Ecto neural progenitor cell (in vitro differentiated cells): ENCODE results near the gene ADCK1.
"Not testable (repeated sequence)": the region's sequence is repeated elsewhere in the genome, so short reads cannot be mapped to it uniquely, and the experiment has no call there.

Experiments used
- DNase-seq: peaks from one replicate; pipeline ENCODE4 v3.0.0-alpha.2; 2018; ENCODE audit warnings: low spot score

Gene ADCK1

DNA sequence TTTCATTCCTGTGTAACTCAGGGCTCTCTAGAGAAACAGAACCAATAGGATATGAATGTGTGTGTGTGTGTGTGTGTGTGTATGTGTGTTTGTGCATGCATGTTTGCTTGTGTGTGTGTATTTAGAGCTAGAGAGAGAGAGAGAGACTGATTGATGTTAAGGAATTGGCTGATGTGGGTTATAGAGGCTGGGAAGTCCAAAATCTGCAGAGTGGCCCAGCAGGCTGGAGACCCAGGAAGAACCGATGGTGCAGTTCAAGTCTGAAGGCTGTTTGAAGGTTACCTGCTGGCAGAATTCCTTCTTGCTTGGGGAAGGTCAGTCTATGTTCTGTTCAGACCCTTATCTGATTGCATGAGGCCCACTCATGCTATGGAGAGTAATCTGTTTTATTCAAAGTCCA, 64.7 kb downstream of the ADCK1 start:
- DNase-seq = no peak

DNA sequence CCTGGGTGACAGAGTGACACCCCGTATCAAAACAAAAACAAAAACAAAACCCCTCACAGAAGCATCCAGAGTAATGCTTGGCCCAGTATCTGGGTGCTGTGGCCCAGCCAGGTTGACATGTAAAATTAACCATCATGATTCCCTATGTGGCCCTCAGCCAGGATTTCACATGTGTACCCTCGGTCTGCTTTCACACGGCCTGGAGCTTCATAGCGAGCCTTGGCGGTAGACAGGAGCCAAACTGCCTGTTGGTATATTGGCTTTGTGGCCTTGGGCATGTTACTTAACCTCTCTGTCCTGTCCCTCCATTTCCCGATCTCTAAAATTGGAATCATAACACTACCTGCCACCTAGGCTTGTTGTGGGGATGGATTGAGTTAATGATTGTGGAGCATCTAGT, 65.5 kb downstream of the ADCK1 start:
- DNase-seq = no peak

DNA sequence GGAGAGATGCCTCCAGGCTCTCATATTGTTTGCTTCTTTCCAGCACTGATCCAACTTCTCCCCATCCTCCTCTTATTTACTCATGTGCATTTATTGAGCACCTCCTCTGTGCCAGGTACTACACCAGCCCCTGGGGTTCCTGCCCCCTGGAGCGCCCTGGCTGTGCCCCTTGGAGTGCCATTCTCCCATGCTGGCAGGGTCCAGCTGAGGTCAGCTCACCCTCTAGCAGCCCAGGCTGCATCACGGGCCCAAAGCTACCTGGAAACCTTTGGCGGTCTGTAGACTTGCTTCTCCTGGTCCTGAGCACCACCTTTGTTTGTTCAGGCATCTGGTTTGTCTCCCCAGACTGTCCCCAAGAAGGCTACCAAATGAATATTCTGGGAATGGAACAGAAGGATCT, 67.0 kb downstream of the ADCK1 start:
- DNase-seq = no peak

DNA sequence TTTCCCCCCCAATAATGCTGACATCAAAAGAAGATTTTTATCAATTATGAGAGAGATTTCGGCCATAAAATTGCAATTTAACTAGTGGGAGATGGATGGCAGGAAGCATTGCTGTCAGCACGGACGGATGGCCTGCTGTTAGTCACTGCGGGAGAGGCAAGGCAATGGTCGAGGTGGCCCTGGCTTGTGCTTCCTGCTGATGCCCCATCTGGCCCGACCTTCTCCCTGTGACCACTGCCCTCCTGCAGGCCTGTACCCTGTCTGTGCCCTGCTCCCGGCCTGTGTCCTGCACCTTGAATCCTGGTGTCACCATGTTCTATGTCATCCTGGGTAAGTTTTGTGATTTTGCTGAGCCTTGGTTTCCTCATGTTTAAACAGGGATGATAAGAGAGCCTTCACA, 67.6 kb downstream of the ADCK1 start:
- DNase-seq = no peak

DNA sequence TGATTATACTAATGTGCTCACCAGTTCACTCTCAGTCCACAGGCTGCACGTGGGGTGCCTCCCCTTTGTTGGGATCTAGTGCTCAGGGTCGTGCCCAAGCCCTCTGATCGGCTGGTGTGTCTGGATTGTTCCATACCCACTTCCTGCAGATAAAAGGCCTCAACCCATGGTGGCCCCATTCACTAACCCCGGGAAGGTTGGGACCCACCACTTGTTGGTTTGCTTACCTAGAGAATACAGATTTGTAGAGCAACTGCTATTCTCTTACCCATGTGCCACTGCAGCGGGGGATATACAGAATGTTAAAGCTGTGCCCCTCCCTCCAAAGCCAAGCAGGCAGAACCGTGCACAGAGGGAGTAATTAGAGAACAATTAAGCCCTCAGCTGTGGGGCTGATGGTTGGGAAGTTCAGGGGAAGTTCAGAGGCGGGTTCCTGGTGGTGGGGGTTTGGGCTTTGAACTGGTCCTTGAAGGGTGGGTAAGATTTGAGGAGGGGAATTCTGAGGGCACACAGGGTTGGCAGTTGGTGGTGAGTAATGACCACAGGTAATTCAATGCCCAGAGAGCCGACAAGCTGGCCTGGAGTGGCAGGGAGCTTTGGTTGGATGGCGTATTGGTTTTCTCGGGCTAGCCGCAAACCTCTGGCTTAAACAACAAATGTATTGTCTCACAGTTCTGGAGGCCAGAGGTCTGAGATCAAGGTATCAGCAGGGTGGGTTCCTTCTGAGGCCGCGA, 68.8 kb downstream of the ADCK1 start:
- DNase-seq = no peak

DNA sequence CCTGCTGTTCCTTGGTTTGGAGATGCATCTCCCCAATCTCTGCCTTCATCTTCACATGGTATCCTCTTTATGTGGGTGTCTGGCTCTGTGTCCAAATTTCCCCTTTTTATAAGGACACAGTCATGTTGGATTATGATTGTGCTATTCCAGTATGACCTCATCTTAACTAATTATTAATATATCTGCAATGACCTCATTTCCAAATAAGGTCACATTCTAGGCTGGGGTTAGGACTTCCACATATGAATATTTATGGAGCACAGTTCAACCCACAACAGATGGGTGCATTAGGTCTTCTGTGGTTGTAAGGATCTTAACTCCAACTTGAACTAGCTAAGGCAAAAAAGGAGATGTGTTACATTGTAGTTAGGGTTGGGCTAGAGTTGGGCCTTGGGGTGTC, 69.4 kb downstream of the ADCK1 start:
- DNase-seq = no peak

DNA sequence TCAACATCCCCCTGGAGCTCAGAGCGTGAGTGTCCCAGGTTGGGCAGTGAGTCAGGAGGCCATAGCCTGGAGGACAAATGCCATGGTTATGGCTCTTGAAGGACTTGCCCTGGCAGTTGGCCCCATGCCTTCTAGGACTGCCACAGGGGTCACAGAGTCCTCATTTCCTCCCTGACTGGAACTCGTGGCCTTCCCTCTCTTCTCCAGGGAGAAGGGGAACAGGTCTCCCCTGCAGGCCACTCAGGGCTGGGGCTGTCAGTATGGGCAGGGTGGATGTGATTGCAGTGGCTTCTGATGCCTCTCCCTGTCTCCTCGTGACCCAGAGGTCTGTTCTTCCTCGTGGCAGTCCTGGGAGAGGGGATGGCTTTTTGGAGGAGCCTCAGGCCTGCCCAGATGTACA, 70.7 kb downstream of the ADCK1 start:
- DNase-seq = no peak

DNA sequence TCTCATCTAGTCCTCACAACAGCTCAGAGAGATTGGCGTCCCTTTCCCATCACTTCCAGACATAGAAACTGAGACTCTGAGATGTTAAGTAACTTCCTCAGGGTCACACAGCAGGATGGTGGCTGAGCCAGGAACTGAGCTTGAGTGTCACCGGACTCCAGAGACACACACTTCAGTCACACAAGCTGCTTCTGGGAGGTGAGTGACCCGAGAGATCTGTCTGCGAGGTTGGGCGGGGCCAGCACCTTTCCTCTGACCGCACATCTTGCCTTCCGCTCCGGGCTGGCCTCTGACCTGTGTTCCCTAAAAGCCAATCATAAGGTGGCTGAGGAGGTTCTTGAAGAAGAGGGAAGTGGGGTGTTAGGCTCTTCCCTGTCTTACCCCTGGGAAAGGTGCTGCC, 72.2 kb downstream of the ADCK1 start:
- no peak for DNase-seq

DNA sequence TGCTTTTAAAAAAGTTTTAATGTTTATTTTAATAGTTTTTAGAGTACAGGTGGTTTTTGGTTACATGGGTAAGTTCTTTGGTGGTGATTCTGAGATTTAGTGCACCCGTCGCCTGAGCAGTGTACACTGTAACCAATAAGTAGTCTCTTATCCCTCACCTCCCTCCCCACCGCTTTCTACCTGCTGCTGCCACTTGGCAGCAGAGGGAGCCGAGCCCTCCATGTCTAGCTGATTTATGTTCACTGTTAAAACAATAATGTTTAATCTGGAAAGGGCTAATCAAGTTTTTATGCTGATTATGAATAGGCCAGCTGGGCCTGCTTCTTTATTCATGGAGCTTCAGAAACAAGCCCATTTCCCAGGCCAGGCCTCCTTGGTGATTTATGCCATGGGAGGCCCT, 73.1 kb downstream of the ADCK1 start:
- no peak for DNase-seq

DNA sequence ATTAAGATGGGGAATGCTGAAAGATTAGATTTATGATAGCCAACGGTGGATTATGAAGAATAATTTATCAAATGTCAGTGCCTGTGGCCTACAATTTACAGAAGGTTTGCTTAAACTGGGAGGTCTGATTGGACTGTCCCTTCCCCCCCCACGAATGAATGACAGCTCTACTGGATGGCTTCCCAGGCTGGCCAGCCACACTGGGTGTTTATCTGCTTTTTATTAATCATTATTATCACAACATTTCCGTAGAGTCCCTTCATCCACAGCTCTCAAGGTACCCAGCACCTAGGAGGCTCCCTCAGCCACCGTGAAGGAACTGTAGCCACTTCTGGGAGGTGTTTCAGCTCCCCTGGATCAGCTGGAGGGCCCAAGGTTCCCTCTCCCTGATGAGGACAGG, 78.9 kb downstream of the ADCK1 start:
- DNase-seq = no peak

DNA sequence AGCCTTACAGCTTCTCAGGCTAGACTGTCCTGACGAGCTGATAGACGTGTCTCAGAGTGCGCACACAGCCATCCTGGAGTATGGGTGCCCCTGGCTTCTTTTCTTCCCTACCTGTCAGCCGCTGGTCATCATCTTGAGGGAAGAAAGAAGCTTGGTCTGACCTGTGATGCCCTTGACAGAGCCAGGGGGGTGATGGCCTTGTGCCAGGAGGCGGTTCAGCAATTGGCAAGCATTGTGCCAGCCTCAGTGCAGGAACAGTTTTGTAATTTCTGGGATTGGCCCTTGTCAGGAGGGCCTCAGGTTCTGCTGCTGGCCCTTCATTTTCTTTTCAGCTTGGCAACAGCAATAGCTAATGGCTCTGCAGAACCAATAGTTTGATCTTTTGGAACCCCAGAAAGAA, 80.1 kb downstream of the ADCK1 start:
- no peak for DNase-seq

DNA sequence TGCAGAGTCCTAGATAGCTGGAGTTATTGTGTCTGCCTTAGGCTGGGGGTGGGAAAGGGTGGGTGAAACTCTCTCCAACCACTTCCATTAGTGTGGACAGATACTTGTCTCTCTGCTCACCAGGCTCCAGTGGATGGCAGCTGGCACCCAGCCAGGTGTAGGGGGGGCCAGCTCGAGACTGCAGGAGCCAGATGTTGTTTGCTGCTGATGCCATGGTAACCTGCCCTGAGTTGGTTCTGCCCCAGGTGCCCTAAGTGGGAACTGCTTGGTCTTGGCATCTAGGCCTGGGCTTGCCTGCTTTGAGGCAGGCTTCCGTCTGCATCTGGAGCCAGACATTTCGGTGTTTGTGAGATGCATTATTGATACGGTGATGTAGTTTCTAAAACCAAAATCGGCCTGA, 82.2 kb downstream of the ADCK1 start:
- no peak for DNase-seq

DNA sequence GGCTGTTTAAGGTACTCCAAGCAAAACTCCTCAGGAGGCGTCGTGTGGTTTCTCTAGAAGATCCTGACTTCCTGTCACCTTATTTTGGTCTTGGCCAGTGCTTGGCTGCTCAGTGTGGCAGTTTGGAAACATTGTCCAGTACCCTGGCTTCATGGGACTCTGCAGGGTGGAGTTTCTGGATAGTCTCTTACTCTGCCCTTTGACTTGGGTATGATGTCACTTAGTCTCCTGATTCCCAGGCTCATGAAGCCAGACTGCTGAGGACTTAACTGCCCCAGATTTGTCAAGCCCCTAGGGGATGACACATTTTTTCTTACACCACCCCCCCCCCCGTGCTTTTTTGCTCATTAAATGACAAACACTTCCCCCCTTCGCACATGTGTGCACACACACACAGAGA, 82.7 kb downstream of the ADCK1 start:
- DNase-seq = no peak

DNA sequence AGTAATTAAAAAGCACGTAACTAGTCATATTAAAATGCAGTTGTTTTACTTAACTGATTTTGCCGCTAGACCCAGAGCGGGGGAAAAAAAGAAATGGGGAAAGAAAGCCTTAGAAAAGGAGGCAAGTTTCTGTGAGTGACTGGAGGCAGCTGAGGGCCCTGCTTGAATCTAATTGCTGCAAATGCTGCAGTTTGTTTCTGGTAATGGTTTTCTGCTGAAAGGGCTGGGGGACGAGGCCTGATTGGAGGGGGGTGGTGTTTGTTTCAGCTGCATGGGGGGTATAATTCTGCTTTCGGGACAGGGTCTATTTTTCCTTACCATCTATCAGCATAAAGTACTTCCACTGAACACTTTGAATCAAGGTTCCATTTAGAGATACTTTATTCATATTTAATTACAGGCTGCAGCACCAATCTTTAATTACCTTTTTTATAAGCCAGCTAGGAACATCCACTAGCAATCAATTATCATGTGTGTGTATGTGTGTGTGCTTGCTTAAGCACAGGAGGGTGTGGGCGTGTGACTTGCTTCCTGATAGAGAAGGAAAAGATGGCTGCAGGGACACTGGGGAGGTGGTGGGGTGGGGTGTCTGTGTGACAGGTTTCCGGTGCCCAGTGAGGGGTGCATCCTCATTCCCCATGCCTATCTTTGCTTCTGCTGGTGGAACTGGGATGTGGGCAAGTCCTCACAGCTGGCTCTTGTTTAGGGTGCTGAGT, 83.4 kb downstream of the ADCK1 start:
- no peak for DNase-seq

DNA sequence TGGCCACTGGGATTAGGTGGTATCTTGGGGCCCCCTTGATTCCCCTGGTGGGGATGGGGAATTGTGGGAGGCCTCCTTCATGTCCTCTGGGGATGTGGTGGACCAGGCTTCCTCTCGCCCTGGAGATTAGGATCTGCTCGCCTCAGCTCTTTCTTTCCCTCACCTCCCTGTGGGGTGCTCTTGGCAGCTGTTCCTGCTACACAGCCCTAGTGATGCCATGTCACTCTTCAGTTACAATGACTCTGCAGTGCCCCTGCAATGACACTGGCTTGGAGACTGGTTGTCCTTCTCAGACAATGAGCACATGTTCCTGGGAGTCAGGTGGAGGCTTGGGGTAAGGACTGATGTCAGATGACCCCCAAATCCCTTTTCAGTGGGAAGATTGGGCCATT, 83.9 kb downstream of the ADCK1 start:
- no peak for DNase-seq

DNA sequence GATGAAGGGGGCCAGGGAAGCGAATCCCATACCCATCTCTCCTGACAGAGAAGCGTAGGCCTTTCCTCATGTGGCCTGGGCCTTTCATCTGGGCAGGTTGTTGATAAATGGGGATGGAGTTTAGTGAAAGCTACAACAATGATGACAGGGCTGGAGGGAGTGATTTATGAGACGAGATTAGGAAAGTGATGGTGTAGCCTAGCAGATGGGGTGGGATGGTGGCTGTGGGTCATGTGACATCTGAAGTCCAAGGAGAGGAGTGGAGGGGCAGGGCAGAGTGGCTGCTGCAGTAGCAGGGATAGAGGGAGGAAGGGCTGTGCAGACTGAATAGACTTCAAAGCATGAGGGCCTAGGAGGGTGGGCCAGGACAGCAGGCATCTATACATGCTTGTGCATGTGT, 85.5 kb downstream of the ADCK1 start:
- no peak for DNase-seq

DNA sequence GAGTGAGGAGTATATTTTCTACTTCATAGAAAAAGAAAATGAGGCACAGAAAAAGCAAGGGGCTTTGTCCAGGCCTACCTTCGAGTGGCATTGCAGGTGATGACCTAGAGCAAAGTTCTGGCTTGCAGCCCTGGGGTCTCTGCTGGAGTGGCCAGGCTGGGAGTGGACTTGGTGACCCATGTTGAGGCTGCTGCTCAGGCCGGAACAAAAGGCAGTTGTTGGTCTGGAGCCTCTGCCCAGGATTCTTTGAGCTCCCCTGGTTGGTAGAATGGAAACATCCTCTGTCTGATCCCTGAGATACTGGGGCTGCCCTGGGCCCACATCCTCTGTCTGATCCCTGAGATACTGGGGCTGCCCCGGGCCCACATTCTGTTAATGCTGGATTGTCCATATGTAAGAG, 86.1 kb downstream of the ADCK1 start:
- DNase-seq = no peak

DNA sequence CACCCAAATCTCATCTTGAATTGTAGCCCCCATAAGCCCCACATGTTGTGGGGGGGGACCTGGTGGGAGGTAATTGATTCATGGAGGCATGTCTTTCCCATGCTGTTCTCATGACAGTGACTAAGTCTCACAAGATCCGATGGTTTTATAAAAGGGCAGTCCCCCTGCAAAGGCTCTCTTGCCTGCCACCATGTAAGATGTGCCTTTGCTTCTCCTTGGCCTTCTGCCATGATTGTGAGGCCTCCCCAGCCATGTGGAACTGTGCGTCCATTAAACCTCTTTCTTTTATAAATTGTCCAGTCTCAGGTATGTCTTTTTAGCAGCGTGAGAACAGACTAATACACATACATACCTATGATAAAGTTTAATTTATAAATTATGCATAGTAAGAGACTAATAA, 89.0 kb downstream of the ADCK1 start:
- not testable (repeated sequence) for DNase-seq

DNA sequence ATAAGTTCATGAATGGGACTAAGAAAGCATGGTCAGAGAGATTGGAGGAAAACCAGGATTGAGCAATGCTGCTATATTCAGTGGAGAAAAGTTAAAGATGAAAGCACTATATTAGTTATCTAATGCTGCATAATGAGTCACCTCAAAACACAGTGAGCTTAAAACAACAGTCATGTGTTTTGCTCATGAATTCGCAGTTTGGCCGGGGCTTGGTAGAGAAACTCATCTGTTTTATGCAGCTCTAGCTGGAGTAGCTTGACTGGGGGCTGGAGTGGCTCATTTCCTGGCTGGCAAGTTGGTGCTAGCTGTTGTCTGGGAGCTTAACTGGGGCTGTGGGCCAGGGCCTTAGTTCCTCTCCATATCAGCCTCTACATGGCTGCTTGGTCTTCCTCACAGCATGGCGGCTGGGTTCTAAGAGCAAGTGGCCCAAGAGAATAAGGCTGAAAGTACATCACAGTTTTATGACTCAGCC, 90.1 kb downstream of the ADCK1 start:
- no peak for DNase-seq

DNA sequence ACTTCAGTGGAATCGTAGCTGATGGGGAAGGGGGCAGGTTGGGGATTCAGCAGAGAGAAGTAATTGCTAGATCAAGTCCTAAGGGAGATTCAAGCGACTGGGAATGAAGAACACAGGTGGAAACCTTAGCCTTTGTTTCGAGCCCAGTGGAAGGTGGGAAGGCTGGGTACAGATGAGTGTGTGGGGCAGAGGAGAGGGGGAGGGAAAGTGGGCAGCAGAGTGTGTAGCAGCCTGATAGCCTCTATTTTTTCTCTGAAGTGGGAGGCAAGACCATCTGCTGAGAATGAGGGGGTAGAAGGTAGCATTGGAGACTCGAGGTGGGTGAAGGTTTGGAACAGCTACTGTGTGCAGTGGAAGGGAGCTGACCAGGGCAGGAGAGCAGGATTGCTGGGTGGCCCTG, 91.0 kb downstream of the ADCK1 start:
- DNase-seq = no peak

DNA sequence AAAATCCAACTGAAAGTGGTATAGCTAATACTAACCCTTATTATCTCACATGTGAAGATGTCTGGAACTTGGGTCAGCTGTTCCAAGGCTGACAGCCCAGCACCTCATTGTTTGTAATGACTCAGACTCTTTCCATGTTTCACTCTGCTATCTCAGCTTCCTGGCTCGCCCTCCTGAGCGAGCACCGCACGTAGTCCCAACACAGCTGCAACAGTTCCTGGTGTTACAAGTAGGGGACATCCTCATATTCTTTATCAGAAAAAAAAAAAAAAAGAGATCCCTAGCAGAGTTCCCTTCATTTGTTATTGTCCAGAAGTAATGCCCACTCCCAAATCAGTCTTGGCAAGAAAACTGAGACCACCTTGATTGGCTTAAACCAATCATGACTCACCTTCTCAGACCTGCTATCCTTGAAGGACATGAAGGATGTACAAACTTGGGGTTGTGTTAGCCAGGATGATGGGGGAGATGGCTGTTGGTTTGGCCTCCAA, 92.5 kb downstream of the ADCK1 start:
- no peak for DNase-seq

DNA sequence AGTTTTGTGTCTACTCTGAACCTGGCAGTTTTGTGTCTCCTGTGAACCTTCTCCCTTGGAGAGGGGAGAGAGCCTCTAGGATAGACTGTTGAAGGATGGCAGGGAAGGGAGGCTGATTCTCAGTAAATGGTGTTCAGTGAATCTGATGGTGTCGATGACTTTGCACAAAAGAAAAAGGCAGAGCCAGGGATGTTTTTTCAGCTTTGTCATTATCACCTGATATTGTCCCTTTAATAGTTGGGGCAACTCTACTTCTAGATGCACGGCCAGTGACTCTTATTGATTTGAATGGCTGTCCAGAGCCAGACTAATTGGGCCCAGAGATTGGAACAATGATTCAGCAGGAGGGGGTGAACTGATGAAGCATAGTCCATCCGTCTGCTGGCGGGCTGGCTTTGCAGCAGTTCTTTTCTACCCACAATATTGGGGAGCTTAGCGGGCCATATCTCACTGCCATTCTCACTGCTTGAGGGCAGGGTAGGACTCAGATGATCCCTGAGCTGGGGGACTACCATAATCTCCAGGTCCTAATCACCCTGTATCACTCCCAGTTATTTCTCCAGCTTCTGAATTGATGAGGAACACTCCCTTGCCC, 93.1 kb downstream of the ADCK1 start:
- DNase-seq = no peak

DNA sequence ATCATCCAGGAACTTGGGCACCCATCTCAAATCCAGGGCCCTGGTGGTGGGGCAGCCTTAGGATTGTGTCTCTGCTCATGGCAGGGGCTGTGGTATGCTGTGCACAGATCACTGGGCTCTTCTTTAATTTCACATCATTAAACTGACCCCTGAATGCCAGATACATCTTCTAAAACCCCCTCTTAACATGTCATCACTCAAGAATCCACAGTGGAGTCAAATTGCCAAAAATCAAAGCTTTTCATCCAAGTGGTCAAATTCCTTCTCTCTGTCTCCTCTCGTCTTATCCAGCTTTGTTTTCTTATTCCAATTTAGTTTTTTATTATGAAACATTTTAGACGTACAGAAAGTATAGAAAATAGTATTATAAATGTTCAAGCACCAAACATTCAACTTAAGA, 97.5 kb downstream of the ADCK1 start:
- no peak for DNase-seq
